Measurements from ENCODE around the gene BFSP1.

GRCh38 chr20:17549131-17549530 is 18.0 kb upstream of the BFSP1 start:
- TF ChIP-seq CTCF (IDR thresholded peaks at IDR 0.05; ENCODE audit: insufficient read depth, low read depth, low read length) (no peak), EZH2 (IDR thresholded peaks at IDR 0.05; ENCODE audit: insufficient read depth, low read length) (no peak)

All from astrocyte (in vitro differentiated cells and primary cell).